SIG-M5 treated with dmso at 0.1 percent for 504 hours (cell line): ENCODE data around the gene CCDC18.
"Not testable (repeated sequence)": the region's sequence is repeated elsewhere in the genome, so short reads cannot be mapped to it uniquely, and the experiment has no call there.

Experiments
- DNase-seq: peaks from one replicate; lab custom pipeline; 2025; ENCODE audit not compliant: unreplicated experiment; lab: John Stamatoyannopoulos, UW

Gene CCDC18

DNA sequence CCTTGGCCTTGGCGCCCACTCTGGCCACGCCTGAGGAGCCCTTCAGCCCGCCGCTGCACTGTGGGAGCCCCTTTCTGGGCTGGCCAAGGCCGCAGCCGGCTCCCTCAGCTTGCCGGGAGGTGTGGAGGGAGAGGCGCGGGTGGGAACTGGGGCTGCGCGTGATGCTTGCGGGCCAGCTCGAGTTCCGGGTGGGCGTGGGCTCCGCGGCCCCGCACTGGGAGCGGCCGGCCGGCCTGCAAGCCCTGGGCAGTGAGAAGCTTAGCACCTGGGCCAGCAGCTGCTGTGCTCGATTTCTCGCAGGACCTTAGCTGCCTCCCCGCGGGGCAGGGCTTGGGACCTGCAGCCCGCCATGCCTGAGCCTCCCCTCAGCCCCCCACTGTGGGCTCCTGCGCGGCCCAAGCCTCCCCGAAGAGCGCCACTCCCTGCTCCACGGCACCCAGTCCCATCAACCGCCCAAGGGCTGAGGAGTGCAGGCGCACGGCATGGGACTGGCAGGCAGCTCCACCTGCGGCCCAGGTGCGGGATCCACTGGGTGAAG lies 10.3 kb upstream of the CCDC18 start:
- not testable (repeated sequence) for DNase-seq

- DNase-seq = no peak
Measured at GRCh38 chr1:93171549-93172034, 8.9 kb upstream of the CCDC18 start.

DNA sequence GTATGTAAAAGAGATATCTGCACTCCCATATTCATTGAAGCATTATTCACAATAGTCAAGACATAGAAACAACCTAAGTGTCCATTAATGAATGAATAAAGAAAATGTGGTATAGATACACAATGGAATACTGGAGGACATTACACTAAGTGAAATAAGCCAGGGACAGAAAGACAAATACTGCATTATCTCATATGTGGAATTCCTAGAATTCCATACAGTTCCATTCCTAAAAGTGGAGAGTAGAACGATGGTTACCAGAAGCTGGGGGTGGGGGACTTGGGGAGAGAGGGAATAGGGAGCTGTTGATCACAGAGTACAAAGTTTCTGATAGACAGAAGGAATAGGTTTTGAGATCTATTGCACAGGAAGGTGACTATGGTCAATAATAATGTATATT lies 7.7 kb upstream of the CCDC18 start:
- DNase-seq = no peak

GRCh38 chr1:93174638-93175037 lies 5.9 kb upstream of the CCDC18 start:
- not testable (repeated sequence) for DNase-seq

DNA sequence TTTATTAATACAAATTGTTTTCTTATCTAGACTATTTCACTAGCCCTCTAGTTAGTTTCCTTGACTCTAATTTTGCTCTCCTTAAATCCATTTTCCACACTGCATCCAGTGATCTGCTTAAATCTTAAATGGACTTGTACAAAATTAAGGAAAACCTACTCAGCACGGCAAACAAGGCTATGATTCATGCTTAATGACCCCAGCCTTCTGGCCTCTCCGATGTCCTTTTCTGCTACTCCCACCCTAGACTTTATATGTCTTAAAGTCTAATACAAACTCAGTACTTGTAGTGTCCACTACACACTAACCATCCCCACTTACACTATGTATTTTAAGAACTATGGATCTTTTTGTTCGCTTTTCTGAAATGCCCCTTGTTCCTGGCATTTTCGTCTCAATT lies 2.5 kb upstream of the CCDC18 start:
- DNase-seq = no peak

- DNase-seq = no peak
Measured at GRCh38 chr1:93178418-93178817, 2.1 kb upstream of the CCDC18 start.

GRCh38 chr1:93179886-93180722 lies 420 bp upstream of the CCDC18 start, which contains the start of gene TMED5:
TMED5 (minus strand) TSS chr1:93180413; CDS start chr1:93180242, 171 bp downstream.
- DNase-seq = peak; percentile 96

DNA sequence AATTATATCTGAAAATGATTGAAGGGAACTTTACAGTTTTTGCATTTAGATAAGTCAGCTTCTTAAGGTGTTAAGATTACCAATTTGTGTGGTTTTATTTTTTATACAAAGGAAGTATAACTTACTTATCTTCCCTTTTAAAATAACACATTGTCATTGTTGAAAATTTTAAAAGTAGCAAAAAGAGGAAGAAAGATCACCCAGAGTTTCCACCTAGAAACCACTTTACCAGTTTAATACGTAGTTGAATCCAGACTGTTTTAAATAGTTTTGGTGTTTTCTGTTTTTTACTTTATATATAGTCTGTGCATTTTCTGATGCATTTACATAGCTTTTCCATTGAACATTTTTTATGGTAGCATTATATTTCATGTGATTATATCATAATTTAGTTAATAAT lies 6.1 kb downstream of the CCDC18 start:
- peak; percentile 52 for DNase-seq

- no peak for DNase-seq
Measured at GRCh38 chr1:93190432-93190831, 9.9 kb downstream of the CCDC18 start.

DNA sequence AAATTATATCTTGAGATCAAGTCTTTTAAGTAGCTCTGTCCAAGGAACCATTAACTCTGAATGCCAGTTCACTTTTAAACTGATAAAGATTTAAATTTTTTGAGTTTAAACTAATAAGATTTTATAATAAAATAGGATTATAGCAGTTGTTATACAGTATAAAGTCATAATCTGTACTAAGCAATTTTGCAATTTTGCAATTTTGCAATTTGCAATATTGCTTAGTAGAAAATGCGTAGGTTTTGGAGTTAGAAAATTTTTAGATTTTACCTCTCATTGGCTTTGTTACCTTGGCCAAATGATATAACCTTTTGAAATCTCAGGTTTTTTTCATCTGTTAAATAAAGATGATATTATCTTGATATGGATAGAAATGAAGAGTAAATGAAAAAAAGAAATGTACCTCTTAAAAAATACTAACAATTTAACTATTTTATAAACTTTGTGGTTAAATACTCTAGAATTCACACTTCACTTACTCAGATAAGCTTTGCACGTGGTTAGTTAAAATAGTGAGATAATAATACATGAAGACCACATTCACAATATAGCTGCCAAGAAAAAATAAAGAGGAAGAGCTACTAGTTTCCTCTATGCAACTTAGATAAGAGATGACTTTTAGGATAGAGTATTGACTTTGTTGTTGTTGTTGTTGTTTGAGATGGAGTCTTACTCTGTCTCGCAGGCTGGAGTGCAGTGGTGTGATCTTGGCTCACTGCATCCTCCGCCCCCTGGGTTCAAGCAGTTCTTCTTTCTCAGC lies 13.9 kb downstream of the CCDC18 start:
- no peak for DNase-seq

- DNase-seq = no peak
Measured at GRCh38 chr1:93196591-93196990, 16.1 kb downstream of the CCDC18 start.

GRCh38 chr1:93199150-93199549 lies 18.6 kb downstream of the CCDC18 start:
- DNase-seq = no peak

DNA sequence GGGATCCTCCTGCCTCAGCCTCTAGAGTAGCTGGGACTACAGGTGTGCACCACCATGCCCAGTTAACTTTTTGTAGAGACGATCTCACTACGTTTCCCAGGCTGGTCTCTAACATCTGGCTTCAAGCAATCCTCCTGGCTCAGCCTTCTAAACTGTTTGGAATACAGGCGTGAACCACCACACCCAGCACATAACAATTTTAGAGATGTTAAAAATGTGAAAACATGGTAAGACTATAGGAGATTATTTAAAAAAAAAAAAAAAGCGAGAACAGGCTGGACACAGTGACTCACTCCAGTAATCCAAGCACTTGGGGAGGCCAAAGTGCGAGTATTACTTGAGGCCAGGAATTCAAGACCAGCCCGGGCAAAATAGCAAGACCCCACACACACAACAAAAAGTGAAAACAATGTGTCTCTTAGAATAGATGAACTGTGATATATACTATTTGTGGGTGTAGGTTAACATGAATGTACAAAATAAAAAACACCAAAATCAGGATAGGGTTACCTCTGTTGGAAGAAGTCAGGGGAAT lies 19.6 kb downstream of the CCDC18 start:
- DNase-seq = no peak

DNA sequence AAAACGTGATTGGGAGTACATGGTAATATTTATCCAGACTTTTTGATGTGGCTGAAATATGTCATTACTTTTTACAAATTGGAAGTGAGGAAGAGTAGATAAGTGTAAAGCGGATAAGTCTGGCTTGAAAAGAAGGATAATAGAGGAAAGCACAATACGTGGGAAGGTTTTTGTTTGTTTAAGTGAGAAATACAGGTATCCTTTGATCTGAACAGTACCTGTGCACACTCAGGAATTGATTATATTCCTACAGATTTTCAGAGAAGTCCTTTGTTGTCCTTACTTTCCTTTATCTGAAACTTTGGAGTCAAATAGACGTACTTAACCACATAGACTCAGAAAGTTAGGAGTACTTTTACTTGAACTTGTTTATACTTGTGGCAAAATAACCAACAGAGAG lies 20.2 kb downstream of the CCDC18 start:
- no peak for DNase-seq

DNA sequence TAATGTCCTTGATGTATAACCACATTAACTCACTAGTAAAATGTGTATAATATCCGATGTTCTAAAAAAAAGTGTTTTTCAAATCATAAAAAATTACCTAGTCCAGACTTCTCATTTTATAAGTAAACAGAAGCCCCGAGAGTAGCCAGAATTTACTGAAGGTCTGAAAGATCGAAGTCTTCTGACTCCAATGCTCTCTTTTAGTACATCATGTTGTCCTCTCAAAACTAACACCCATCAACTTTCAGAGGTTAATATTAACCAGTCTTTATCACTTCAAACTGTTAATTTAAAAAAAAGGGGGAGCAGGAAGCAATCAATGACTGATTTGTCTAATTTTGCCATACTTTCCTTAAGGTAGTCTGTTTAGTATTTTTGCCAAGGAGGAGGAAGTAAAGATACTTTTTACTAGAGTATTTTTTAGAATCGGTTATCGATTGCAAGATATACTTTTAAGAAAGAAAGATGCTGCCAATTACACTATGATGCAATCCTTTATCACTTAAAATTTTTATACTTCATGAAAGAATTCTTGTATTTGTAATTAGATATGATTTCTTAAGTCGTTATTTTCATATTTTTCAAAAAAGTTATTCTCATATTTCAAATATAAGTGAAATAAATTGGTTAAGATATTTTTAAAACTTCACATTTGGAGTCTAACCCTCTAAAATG lies 25.5 kb downstream of the CCDC18 start:
- no peak for DNase-seq

GRCh38 chr1:93206567-93206954 lies 26.0 kb downstream of the CCDC18 start:
- DNase-seq = no peak

DNA sequence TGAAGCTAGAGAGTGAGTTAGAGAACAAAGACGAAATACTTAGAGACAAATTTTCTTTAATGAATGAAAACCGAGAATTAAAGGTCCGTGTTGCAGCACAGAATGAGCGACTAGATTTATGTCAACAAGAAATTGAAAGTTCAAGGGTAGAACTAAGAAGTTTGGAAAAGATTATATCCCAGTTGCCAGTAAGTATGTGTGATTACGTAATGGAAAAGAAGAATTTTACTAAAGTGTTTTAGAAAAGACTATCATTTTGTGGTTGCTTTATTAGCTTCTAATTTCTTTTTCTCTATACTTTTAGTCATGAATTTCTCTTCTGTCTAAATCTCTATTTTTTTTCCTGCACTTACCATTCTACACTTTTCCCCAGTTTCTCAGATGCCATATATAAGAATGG lies 26.7 kb downstream of the CCDC18 start:
- DNase-seq = no peak

DNA sequence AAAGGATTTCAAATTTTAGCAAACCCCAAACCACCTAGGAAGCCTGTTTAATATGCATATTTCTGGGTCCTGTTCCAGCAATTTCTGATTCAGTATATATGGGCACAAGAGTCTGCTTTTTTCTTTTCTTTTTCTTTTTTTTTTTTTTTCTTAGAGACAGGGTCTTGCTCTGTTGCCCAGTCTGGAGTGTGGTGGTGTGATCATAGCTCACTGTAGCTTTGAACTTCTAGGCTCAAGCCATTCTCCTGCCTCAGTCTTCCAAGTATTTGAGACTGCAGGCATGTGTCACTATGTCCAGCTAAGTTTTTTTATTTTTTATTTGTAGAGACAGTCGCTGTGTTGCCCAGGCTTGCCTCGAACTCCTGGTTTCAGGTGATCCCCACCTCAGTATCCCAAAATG lies 34.8 kb downstream of the CCDC18 start:
- DNase-seq = no peak

- DNase-seq = no peak
Measured at GRCh38 chr1:93219443-93219842, 38.9 kb downstream of the CCDC18 start.

DNA sequence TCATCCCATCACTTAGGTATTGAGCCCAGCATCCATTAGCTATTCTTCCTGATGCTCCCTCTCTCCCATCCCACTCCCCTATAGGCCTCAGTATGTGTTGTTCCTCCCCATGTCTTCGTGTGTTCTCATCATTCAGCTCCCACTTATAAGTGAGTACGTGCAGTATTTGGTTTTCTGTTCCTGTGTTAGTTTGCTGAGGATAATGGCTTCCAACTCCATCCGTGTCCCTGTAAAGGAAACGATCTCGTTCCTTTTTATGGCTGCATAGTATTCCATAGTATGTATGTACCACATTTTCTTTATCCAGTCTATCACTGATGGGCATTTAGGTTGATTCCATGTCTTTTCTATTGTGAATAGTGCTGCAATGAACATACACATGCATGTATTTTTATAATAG lies 40.2 kb downstream of the CCDC18 start:
- DNase-seq = not testable (repeated sequence)

DNA sequence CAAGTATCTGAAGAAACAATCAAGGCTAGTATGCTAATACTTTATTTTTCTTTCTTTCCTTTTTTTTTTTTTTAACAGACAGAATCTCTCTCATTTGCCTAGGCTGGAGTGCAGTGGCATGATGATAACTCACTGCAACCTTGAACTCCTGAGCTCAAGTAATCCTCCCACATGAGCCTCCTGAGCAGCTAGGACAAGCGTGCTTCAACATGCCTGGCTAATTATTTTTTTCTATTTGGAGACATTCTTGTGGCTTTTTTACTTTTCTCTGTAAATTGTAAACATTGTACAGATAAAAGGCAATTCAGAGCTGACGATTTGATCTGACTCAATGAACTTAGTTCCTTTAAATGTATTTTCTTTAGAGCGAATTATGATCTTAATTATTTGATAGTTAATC lies 41.4 kb downstream of the CCDC18 start:
- no peak for DNase-seq
